Measurements from ENCODE around the gene EIF4G1.

- no peak for TF ChIP-seq POLR2A (IDR thresholded peaks at IDR 0.05)
- TF ChIP-seq, protein P1, sequence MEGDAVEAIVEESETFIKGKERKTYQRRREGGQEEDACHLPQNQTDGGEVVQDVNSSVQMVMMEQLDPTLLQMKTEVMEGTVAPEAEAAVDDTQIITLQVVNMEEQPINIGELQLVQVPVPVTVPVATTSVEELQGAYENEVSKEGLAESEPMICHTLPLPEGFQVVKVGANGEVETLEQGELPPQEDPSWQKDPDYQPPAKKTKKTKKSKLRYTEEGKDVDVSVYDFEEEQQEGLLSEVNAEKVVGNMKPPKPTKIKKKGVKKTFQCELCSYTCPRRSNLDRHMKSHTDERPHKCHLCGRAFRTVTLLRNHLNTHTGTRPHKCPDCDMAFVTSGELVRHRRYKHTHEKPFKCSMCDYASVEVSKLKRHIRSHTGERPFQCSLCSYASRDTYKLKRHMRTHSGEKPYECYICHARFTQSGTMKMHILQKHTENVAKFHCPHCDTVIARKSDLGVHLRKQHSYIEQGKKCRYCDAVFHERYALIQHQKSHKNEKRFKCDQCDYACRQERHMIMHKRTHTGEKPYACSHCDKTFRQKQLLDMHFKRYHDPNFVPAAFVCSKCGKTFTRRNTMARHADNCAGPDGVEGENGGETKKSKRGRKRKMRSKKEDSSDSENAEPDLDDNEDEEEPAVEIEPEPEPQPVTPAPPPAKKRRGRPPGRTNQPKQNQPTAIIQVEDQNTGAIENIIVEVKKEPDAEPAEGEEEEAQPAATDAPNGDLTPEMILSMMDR (IDR thresholded peaks at IDR 0.05): no peak
Observed at GRCh38 chr3:184308744-184309143, 5.7 kb upstream of the EIF4G1 start.
